Measurements from ENCODE around the gene CD86. TPM values are rescaled to one million over a fixed set of nuclear protein-coding genes. Genes with fewer than 3 reads are reported as not detected.
"Not testable (repeated sequence)": the region's sequence is repeated elsewhere in the genome, so short reads cannot be mapped to it uniquely, and the experiment has no call there.

The CD86 gene
- total and polyA plus RNA-seq, 2 donors from 2014 or later: 1.3 to 6.3 TPM

- Histone ChIP-seq H3K9me3 (ENCODE audit: control insufficient read depth in 2 of 3, insufficient read depth in 1 of 3, low read length in 3 of 3) (no peaks in the 10 kb centered on the region), H3K4me3 (ENCODE audit: low read length in 3 of 3) (no peak overlapping the region), H3K9ac (ENCODE audit: low read length in 3 of 3) (no peak overlapping the region), H3K36me3 (ENCODE audit: control insufficient read depth in 2 of 3, insufficient read depth in 3 of 3, low read length in 3 of 3) (no peaks in the 10 kb centered on the region), H3K27me3 (ENCODE audit: control insufficient read depth, insufficient read depth, low read length) (no peaks in the 10 kb centered on the region), H3K27ac (ENCODE audit: low read depth in 2 of 2, low read length in 2 of 2) (no peak overlapping the region), H3K4me1 (ENCODE audit: control insufficient read depth in 2 of 3, insufficient read depth in 2 of 3, low read depth in 1 of 3, low read length in 3 of 3) (no peaks in the 10 kb centered on the region)
- FAIRE-seq: no peak
- intact Hi-C loops (cut with DNase I): no loop called here
- no peak for DNase-seq
- TF ChIP-seq, protein P1, sequence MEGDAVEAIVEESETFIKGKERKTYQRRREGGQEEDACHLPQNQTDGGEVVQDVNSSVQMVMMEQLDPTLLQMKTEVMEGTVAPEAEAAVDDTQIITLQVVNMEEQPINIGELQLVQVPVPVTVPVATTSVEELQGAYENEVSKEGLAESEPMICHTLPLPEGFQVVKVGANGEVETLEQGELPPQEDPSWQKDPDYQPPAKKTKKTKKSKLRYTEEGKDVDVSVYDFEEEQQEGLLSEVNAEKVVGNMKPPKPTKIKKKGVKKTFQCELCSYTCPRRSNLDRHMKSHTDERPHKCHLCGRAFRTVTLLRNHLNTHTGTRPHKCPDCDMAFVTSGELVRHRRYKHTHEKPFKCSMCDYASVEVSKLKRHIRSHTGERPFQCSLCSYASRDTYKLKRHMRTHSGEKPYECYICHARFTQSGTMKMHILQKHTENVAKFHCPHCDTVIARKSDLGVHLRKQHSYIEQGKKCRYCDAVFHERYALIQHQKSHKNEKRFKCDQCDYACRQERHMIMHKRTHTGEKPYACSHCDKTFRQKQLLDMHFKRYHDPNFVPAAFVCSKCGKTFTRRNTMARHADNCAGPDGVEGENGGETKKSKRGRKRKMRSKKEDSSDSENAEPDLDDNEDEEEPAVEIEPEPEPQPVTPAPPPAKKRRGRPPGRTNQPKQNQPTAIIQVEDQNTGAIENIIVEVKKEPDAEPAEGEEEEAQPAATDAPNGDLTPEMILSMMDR (IDR thresholded peaks at IDR 0.05; ENCODE audit: borderline replicate concordance, extremely low read depth, insufficient read depth): no peak
Measured at GRCh38 chr3:122030381-122031122, 24.6 kb upstream of the CD86 start.

GRCh38 chr3:122031123-122031468, 24.1 kb upstream of the CD86 start:
- H3K4me3 ChIP-seq (ENCODE audit: low read length in 3 of 3): no peak overlapping the region
- intact Hi-C loops (cut with DNase I): no loop called here
- H3K27me3 ChIP-seq (ENCODE audit: control insufficient read depth, insufficient read depth, low read length): no peaks in the 10 kb centered on the region
- no peak overlapping the region for H3K27ac ChIP-seq (ENCODE audit: low read depth in 2 of 2, low read length in 2 of 2)
- TF ChIP-seq, protein P1 (IDR thresholded peaks at IDR 0.05; ENCODE audit: borderline replicate concordance, extremely low read depth, insufficient read depth): no peak
- FAIRE-seq (no peak), DNase-seq (no peak)
- no peaks in the 10 kb centered on the region for H3K9me3 ChIP-seq (ENCODE audit: control insufficient read depth in 2 of 3, insufficient read depth in 1 of 3, low read length in 3 of 3)
- no peak overlapping the region for H3K9ac ChIP-seq (ENCODE audit: low read length in 3 of 3)
- no peaks in the 10 kb centered on the region for H3K4me1 ChIP-seq (ENCODE audit: control insufficient read depth in 2 of 3, insufficient read depth in 2 of 3, low read depth in 1 of 3, low read length in 3 of 3)
- no peaks in the 10 kb centered on the region for H3K36me3 ChIP-seq (ENCODE audit: control insufficient read depth in 2 of 3, insufficient read depth in 3 of 3, low read length in 3 of 3)

DNA sequence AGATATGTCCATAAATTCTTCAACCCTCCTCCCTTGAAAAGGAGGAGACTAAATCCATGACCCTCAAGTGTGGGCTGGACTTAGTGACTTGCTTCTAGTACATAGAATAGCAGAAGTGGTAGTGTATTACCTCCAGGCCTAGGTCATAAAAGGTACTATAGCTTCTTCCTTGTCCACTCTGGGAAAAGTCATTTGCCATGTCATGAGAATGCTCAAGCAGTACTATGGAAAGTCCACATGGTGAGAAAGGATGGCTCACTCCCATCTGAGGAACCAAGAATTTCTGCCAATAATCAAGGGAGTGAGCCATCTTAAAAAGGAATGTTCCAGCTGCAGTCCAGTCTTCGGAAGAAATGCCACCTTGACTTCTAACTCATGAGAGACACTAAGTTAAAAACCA, 22.6 kb upstream of the CD86 start:
- Histone ChIP-seq H3K4me3 (ENCODE audit: low read length in 3 of 3) (no peak overlapping the region), H3K36me3 (ENCODE audit: control insufficient read depth in 2 of 3, insufficient read depth in 3 of 3, low read length in 3 of 3) (no peaks in the 10 kb centered on the region), H3K27ac (ENCODE audit: low read depth in 2 of 2, low read length in 2 of 2) (no peak overlapping the region), H3K9ac (ENCODE audit: low read length in 3 of 3) (no peak overlapping the region), H3K27me3 (ENCODE audit: control insufficient read depth, insufficient read depth, low read length) (no peaks in the 10 kb centered on the region), H3K9me3 (ENCODE audit: control insufficient read depth in 2 of 3, insufficient read depth in 1 of 3, low read length in 3 of 3) (peaks cover 0 to 6% (median 2%) of the 10 kb centered on the region in 3 donors), H3K4me1 (ENCODE audit: control insufficient read depth in 2 of 3, insufficient read depth in 2 of 3, low read depth in 1 of 3, low read length in 3 of 3) (no peaks in the 10 kb centered on the region)
- TF ChIP-seq, protein P1 (IDR thresholded peaks at IDR 0.05; ENCODE audit: borderline replicate concordance, extremely low read depth, insufficient read depth): no peak
- intact Hi-C loops (cut with DNase I): no loop called here
- DNase-seq (no peak), FAIRE-seq (no peak)

DNA sequence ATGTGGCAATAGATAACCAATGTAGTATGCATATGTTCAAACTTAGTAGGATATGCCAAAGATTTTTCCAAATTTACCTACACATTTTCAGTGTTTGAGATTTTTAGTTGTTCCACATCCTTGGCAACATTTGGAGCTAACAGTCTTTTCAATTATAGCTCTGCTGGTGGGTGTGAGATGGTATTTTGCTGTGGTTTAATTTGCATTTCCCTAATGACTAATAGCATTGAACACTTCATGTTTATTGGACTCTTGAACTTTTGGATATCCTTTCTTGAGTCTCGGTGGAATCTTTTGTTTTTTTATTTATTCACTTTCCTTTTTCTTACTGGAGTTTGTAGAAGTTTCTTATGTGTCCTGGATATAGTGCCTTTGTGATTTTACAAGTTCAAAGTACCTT, 22.1 kb upstream of the CD86 start:
- FAIRE-seq: no peak
- no peak overlapping the region for H3K27ac ChIP-seq (ENCODE audit: low read depth in 2 of 2, low read length in 2 of 2)
- no peaks in the 10 kb centered on the region for H3K36me3 ChIP-seq (ENCODE audit: control insufficient read depth in 2 of 3, insufficient read depth in 3 of 3, low read length in 3 of 3)
- no peak overlapping the region for H3K9ac ChIP-seq (ENCODE audit: low read length in 3 of 3)
- intact Hi-C loops (cut with DNase I): no loop called here
- no peak overlapping the region for H3K4me3 ChIP-seq (ENCODE audit: low read length in 3 of 3)
- TF ChIP-seq, protein P1 (IDR thresholded peaks at IDR 0.05; ENCODE audit: borderline replicate concordance, extremely low read depth, insufficient read depth): no peak
- H3K9me3 ChIP-seq (ENCODE audit: control insufficient read depth in 2 of 3, insufficient read depth in 1 of 3, low read length in 3 of 3): peaks cover 0 to 6% (median 2%) of the 10 kb centered on the region in 3 donors
- DNase-seq: no peak
- no peaks in the 10 kb centered on the region for H3K4me1 ChIP-seq (ENCODE audit: control insufficient read depth in 2 of 3, insufficient read depth in 2 of 3, low read depth in 1 of 3, low read length in 3 of 3)
- no peaks in the 10 kb centered on the region for H3K27me3 ChIP-seq (ENCODE audit: control insufficient read depth, insufficient read depth, low read length)

DNA sequence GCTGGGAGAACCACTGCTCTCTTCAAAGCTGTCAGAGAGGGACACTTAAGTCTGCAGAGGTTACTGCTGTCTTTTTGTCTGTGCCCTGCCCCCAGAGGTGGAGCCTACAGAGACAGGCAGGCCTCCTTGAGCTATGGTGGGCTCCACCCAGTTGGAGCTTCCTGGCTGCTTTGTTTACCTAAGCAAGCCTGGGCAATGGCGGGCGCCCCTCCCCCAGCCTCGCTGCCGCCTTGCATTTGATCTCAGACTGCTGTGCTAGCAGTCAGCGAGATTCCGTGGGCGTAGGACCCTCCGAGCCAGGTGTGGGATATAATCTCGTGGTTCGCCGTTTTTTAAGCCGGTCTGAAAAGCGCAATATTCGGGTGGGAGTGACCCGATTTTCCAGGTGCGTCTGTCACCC, 7.9 kb upstream of the CD86 start:
- intact Hi-C loops (cut with DNase I); DNase-seq; FAIRE-seq: not testable (repeated sequence)

More for the DNA sequence above, 7.9 kb upstream of the CD86 start:
- H3K27ac ChIP-seq (ENCODE audit: low read depth in 2 of 2, low read length in 2 of 2); H3K4me3 ChIP-seq (ENCODE audit: low read length in 3 of 3); H3K4me1 ChIP-seq (ENCODE audit: control insufficient read depth in 2 of 3, insufficient read depth in 2 of 3, low read depth in 1 of 3, low read length in 3 of 3); H3K27me3 ChIP-seq (ENCODE audit: control insufficient read depth, insufficient read depth, low read length); H3K36me3 ChIP-seq (ENCODE audit: control insufficient read depth in 2 of 3, insufficient read depth in 3 of 3, low read length in 3 of 3); H3K9ac ChIP-seq (ENCODE audit: low read length in 3 of 3); H3K9me3 ChIP-seq (ENCODE audit: control insufficient read depth in 2 of 3, insufficient read depth in 1 of 3, low read length in 3 of 3): not testable (repeated sequence)

All from kidney (tissue), 14 donors.